GM23248 (cell line): ENCODE results near the gene GATAD2A. TPM values are rescaled to one million over a fixed set of nuclear protein-coding genes. Genes with fewer than 3 reads are reported as not detected.

Experiments
- DNase-seq: peaks from one replicate; pipeline ENCODE4 v3.0.0-alpha.2; 2015
- H2AFZ ChIP-seq: fragments of 200-600 bp; sonication (generic); 2 replicates; pipeline ENCODE4 v1.6.1; 2016; ENCODE audit warnings: antibody characterized with exemption
- H3F3A ChIP-seq: fragments of 200-600 bp; sonication (generic); 2 replicates; pipeline ENCODE4 v1.6.1; 2016; ENCODE audit warnings: mild to moderate bottlenecking, antibody characterized with exemption, mixed run types; ENCODE audit not compliant: insufficient read depth
- H3K27ac ChIP-seq: fragments of 200-600 bp; sonication (generic); 2 replicates; pipeline ENCODE4 v1.5.1; 2016; ENCODE audit warnings: mild to moderate bottlenecking
- H3K27me3 ChIP-seq: fragments of 200-600 bp; sonication (generic); replicated peaks from 2 replicates; pipeline ENCODE4 v1.6.1; 2016; ENCODE audit warnings: mild to moderate bottlenecking; ENCODE audit not compliant: insufficient read depth
- H3K36me3 ChIP-seq: fragments of 200-600 bp; sonication (generic); 2 replicates; pipeline ENCODE4 v1.6.1; 2016; ENCODE audit warnings: low read depth, mild to moderate bottlenecking
- H3K4me1 ChIP-seq: fragments of 200-600 bp; sonication (generic); 2 replicates; pipeline ENCODE4 v1.6.1; 2016; ENCODE audit warnings: mild to moderate bottlenecking; ENCODE audit not compliant: insufficient read depth
- H3K4me2 ChIP-seq: fragments of 200-600 bp; sonication (generic); one replicate; pipeline ENCODE4 v1.6.1; 2016; ENCODE audit warnings: mild to moderate bottlenecking; ENCODE audit not compliant: unreplicated experiment
- H3K4me3 ChIP-seq: fragments of 200-600 bp; sonication (generic); 2 replicates; pipeline ENCODE4 v1.5.1; 2016; ENCODE audit warnings: mild to moderate bottlenecking
- H3K79me2 ChIP-seq: fragments of 200-600 bp; sonication (generic); 2 replicates; pipeline ENCODE4 v1.6.1; 2016; ENCODE audit warnings: mild to moderate bottlenecking; ENCODE audit not compliant: insufficient read depth
- H3K9ac ChIP-seq: fragments of 200-600 bp; sonication (generic); 2 replicates; pipeline ENCODE4 v1.6.1; 2016; ENCODE audit warnings: mild to moderate bottlenecking
- H3K9me2 ChIP-seq: fragments of 200-600 bp; sonication (generic); 2 replicates; pipeline ENCODE4 v1.6.1; 2016; ENCODE audit warnings: mixed run types, mild to moderate bottlenecking, moderate library complexity; ENCODE audit not compliant: insufficient read depth
- H3K9me3 ChIP-seq: fragments of 200-600 bp; sonication (generic); one replicate; pipeline ENCODE4 v1.6.1; 2017; ENCODE audit warnings: low read depth
- H4K20me1 ChIP-seq: fragments of 200-600 bp; sonication (generic); 2 replicates; pipeline ENCODE4 v1.6.0; 2016; ENCODE audit not compliant: insufficient read depth
- EZH2 ChIP-seq: fragments of 200-600 bp; sonication (generic); IDR thresholded peaks from 2 replicates; pipeline ENCODE4 v1.6.1; 2018; ENCODE audit warnings: antibody characterized with exemption, mild to moderate bottlenecking; ENCODE audit not compliant: insufficient read depth, poor library complexity, severe bottlenecking
- EZH2phosphoT487 ChIP-seq: fragments of 200-600 bp; sonication (generic); IDR thresholded peaks from 2 replicates; pipeline ENCODE4 v1.6.1; 2018; ENCODE audit warnings: antibody characterized with exemption, moderate library complexity, mild to moderate bottlenecking, low read depth; ENCODE audit not compliant: insufficient read depth
- WGBS, 2 experiments: methylation state at CpG; one replicate each; pipeline ENCODE4 v1.1.6; 2015 to 2017; ENCODE audit warnings: low lambda C conversion rate in 2 of 2, low coverage in 1 of 2; ENCODE audit errors: missing lambda C conversion rate in 2 of 2; 5-methylcytosine and 5-hydroxymethylcytosine counted together
- in situ Hi-C: fragments of 300-500 bp; cut with MboI; formaldehyde crosslinking; loops from 2 replicates; pipeline ENCODE4 v1.15.0; 2020
- polyA plus RNA-seq: library from polyadenylated mRNA; unstranded; fragments of >200 nt; fragmentation: Nextera tagmentation; extraction: Ambion mirVana; gene quantifications from 2 replicates; pipeline ENCODE4 v1.2.1, GENCODE V29; 2016
- total RNA-seq: library from RNA; depleted of rRNA; stranded (reverse); fragments of >200 nt; shearing (Covaris generic); gene quantifications from 2 replicates; pipeline ENCODE4 v1.2.3, GENCODE V29; 2014

GATAD2A gene
- total and polyA plus RNA-seq, 2 experiments from 2014 or later: 15.4 to 52.1 TPM

DNA sequence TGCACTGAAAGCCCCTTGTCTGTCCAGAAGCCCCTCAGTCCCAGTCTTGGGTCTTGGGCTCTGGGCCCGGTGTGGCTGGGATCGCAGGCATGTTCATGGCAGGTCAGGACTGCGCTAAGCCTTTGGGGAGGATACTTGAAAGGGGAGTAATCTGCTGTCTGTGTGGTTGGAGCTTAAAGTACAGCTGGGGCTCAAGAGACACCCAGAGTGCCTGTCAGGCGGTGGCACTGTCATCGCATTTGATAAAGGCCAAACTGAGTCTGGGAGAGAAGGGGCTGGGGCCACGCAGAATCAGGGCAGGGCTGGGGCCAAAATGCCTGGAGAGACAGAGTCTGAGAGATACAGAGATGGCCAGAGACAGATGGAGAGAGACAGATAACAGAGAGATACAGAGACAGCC lies 128.4 kb downstream of the GATAD2A start:
- in situ Hi-C loops: loop anchor here (25.0 kb wide), 2 partner anchors 403 to 703 kb away; no protein-coding TSS in a partner anchor
- H3K36me3 ChIP-seq: no peaks in the 10 kb centered on the region
- H3K4me1 ChIP-seq: peaks cover 3% of the 10 kb centered on the region; the same call in 1 of the 2 replicates
- H3K9me2 ChIP-seq: no peaks in the 10 kb centered on the region
- peaks cover 12% of the 10 kb centered on the region for H3F3A ChIP-seq
- no peak overlapping the region for H3K27ac ChIP-seq
- H3K4me3 ChIP-seq: no peak overlapping the region
- H3K9me3 ChIP-seq: no peaks in the 10 kb centered on the region
- no peaks in the 10 kb centered on the region for H3K27me3 ChIP-seq
- TF ChIP-seq EZH2: no peak
- no peak for TF ChIP-seq EZH2phosphoT487
- H3K79me2 ChIP-seq: no peaks in the 10 kb centered on the region
- DNase-seq: no peak
- no peak overlapping the region for H2AFZ ChIP-seq
- no peak overlapping the region for H3K9ac ChIP-seq
- no peak overlapping the region for H3K4me2 ChIP-seq
- WGBS, 2 experiments: 76 to 83% methylated on average over 6 of the region's 6 CpGs
- no peaks in the 10 kb centered on the region for H4K20me1 ChIP-seq

DNA sequence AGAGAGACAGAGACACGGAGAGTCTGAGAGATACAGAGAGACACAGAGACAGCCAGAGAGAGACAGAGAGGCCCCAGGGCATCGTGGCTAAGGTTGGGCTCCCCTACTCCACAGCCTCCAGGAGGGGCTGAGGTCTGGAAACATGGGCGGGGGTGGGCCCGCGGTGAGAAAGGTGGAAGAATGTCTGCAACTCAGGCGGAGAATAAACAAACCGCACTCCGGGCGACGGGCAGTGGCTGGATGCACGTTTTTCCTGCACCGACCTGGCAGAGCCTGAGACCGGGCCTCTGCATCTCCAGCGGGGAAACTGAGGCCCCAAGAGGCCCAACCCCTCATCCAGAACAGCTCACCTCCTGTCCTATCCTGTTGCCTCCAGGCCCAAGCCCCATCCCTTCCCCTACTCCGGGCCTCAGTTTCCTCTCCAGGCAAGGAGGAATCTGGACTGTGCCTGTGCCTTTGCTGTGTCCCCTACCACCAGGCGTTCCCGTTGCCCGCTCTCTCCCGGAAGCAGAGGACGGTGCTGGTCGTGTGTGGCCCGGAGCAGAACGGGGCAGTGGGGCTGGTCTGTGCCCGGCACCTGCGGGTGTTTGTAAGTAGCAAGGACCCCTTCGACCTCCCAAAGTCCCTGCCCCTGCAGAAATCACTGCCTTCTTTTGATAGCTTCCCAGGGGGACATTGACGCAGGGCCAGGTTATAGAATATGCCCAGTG lies 129.2 kb downstream of the GATAD2A start:
- DNase-seq: no peak
- Histone ChIP-seq H3K9ac (no peak overlapping the region), H2AFZ (no peak overlapping the region), H3K9me2 (no peaks in the 10 kb centered on the region), H3K79me2 (no peaks in the 10 kb centered on the region), H3K4me3 (no peak overlapping the region), H4K20me1 (no peaks in the 10 kb centered on the region), H3K9me3 (no peaks in the 10 kb centered on the region), H3K27ac (no peak overlapping the region), H3K4me2 (no peak overlapping the region), H3K27me3 (no peaks in the 10 kb centered on the region), H3F3A (peaks cover 12% of the 10 kb centered on the region), H3K36me3 (no peaks in the 10 kb centered on the region), H3K4me1 (peaks cover 3% of the 10 kb centered on the region; the same call in 1 of the 2 replicates)
- in situ Hi-C loops: loop anchor here (5.0 to 25.0 kb wide), 3 partner anchors 108 to 703 kb away; partner anchors contain the start of gene GMIP
- 76 to 77% methylated on average over 18 to 27 of the region's 27 CpGs for WGBS, 2 experiments
- no peak for TF ChIP-seq EZH2
- no peak for TF ChIP-seq EZH2phosphoT487

DNA sequence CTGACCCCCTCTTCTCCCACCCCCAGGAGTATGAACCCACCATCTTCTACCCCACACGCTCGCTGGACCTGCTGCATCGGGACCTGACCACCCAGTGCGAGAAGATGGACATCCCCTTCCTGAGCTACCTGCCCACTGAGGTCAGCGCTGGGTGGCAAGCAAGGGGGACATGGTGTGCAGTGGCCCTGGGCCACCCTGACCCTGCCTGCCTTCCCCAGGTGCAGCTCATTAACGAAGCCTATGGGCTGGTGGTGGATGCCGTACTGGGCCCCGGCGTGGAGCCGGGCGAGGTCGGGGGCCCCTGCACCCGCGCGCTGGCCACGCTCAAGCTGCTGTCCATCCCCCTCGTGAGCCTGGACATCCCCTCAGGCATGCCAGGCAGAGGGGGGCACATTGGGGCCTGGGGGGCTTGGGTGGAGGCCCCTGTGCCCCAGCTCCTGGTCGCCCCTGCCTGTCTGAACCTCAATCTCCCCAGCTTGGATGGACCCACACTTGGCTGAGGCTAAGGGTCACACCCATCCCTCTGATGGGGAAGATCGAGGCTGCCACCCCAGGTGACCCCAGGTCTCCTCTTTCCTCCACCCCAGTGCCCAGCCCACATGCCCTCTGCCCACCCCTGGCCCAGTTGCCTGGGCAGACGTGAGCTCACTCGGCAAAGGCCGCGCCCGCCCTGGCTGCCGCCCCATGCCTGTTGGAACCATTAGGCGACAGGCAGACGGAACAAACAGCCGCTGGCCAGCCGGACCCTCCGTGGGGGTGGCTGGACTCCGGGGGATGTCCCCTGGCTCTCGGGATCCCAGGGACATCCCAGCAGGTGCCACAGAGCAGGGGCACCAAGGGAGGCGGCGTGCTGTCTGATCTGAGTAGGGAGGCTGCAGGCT lies 130.1 kb downstream of the GATAD2A start:
- Histone ChIP-seq H3K27ac (no peak overlapping the region), H3K4me2 (no peak overlapping the region), H2AFZ (no peak overlapping the region), H3K4me3 (no peak overlapping the region), H3K4me1 (peaks cover under 1% of the 10 kb centered on the region; the same call in 1 of the 2 replicates), H4K20me1 (no peaks in the 10 kb centered on the region), H3K9me2 (no peaks in the 10 kb centered on the region), H3F3A (peaks cover 9% of the 10 kb centered on the region), H3K9ac (no peak overlapping the region), H3K27me3 (no peaks in the 10 kb centered on the region), H3K79me2 (no peaks in the 10 kb centered on the region), H3K9me3 (no peaks in the 10 kb centered on the region), H3K36me3 (no peaks in the 10 kb centered on the region)
- in situ Hi-C loops: loop anchor here (5.0 to 25.0 kb wide), 3 partner anchors 107 to 702 kb away; partner anchors contain the start of gene GMIP
- WGBS, 2 experiments: 84 to 85% methylated on average over 30 to 34 of the region's 34 CpGs
- no peak for DNase-seq
- TF ChIP-seq EZH2 (no peak), EZH2phosphoT487 (no peak)
